Activated CD4-positive, alpha-beta T cell treated with anti-CD3 and anti-CD28 coated beads for 48 hours (primary cell): ENCODE data around the gene CACNA1B.
A peak's percentile ranks its signal among the peaks of the same experiment; 100 is the strongest.

Experiments
- DNase-seq: peaks from one replicate; pipeline ENCODE4 v3.0.0-alpha.2; 2020

CACNA1B gene

GRCh38 chr9:138044485-138045383 lies 167.2 kb downstream of the CACNA1B start:
- DNase-seq, result no peak

DNA sequence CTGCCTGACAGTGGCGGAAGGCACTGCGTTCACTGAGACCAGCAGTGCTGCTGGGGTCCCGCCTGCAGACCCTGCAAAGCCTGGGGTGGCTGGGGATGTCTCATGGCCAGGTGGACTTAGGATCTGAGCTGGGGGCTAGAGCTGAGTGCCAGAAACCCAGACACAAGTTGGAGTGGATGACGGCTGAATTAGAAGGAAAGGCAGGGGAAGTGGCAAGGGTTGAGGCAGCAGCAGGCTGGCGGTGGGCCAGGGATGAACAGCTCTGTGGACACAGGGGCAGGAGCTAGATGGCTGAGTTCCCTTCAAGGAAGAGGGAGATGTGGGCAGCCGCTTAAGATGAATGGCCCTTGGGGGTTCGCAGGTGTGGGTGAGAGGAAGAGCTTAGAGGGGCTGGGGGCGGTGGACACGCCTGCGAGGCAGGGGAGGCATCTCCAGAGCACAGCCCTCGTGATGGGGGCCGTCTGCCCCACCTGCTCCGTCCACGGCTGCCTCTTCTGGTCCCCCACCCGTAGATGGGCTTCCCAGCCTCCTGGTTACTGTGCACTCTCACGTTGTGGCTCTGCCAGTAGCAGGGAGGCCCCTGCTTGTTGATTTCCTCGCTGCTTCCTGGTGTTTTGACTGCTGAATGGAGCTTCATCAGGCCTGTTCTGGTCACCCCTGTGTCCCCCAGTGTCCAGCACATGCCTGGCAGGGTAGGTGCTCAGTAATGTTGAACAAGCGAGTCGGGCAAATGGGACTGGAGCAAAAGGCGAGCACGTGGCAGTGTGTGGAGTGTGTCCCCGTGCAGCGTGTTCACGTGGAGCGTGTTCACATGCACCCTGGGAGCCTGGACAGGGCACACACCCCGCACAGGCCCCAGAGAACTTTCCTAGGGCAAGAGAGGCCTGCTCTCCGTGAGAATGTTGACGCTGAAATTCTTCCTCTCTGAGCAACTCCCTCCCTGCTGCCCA lies 168.2 kb downstream of the CACNA1B start:
- no peak for DNase-seq

DNA sequence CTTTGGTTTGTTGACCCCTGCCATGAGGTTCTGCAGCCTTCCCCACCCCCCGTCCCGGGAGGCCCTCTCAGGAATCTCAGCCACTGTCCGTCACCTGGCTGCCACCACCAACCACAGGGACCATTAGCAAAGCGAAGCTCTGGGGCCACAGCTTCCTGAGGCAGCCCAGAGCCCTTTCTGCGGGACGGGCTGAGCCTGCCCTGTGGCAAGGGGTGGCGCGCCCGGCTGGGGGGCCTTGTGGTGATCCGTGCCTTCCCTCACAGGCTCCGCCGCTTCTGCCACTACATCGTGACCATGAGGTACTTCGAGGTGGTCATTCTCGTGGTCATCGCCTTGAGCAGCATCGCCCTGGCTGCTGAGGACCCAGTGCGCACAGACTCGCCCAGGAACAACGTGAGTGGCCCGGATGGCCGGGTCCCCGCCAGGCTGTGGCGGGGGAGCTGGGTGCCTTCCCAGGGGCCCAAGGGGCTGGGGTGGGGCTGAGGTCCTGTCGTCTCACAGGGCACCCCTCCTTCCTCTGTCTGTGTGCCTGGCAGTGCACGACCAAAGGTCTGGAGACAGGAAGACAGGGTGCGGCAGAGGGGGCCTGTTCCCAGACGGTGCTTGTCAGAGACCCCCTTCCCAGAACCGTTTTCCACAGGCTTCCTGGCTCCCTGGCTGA lies 169.2 kb downstream of the CACNA1B start:
- DNase-seq, result no peak

DNA sequence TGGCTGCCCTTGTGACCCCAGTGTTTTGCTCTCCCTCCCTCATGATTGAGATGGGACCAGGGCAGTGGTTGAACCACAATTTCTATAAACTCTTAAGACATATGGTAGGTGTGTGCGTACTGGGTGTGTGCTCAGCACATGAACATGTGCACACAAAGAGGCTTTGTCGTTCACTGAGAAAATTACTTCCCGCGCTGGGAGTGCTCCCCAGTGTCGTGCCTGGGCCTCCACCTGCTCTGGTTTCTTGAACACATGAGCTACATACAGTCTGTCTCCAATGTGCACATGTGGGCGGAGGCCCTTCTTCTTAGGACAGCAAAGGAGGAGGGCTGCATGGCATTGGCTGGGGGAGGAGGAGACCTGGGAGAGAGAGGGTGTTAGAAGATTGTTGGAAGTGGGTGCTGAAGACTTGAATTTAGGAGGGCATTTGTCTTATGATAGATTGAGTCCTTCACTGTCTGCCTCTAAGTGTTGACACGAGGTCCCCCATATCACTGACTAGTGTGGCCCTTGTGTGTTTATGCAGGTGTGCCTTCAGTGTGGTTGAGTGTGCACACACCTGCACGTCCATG lies 170.0 kb downstream of the CACNA1B start:
- no peak for DNase-seq

- no peak for DNase-seq
Measured at GRCh38 chr9:138048184-138048583, 170.6 kb downstream of the CACNA1B start.

GRCh38 chr9:138049085-138049778 lies 171.7 kb downstream of the CACNA1B start:
- no peak for DNase-seq

DNA sequence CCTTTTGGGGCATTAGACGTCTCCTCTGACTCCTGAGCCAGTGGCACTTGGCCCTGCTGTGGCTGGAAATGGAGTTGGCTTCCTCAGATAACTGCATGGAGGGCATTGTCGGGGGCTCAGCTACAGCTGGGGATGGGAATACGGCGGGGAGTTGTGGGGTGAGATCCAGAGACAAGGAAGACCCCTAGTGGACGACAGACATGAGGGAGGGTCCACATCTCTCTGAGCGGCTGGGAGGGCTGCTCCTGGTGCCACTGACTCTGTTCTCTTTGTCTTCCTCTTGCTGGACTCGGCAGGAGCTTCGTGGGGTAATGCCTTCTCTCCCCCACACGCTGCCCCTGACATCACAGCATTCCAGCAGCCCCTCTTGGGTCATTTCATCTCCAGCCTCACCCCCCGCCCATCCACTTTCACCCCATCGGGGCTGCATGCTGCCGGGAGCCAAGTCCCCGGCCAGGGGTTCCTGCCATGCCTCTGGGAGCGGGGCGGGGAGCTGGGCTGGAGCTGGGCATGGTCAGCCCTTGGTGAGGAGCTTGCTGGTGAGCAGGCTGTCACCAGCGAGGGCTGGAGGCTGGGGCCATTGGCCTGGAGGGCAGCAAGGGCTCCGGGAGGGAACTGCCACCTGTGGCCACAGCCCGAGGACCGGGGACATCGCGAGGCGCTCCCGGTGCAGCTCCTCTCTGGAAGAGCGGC lies 172.3 kb downstream of the CACNA1B start:
- DNase-seq, result no peak

DNA sequence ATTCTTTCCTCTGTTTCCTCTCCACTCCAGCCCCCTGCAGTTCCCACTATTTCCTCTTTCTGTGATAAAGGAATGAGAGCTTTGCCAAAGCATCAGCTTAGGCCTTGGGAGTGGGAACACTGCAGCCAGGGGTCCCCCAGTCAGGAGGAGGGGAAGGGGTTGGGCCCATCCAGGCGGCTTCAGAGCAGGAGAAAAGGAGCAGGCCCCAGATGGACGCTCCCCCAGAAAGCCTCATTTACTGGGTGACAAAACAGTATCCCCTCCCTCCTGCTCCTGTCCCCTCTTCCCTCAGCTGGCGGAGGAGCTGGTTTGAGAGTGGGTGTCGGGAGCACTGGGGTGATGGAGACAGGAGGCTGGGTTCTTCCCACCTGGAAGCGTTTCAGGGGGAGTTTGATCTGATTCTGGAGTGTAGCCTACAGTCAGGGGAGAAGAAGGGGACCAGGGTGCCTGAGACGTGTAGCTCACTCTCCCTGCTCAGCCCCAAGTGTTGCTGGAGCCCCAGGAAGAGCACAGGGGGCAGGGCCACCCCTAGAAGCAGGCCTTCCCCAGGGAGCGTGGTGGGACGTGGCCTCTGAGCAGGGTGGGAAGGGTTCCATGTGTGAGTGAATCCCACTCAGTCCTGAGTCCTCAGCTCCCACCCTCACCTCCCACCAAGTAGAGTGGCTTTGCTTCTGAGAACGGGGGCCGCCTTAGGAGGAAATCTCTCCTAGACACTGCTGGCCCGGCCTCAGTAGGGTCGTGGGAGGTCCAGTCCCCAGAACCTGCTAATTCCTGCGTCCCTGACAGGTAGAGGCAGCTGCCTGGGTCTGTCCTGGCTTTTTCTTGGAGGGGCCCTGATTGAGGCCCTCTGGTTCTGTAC lies 173.1 kb downstream of the CACNA1B start:
- no peak for DNase-seq

DNA sequence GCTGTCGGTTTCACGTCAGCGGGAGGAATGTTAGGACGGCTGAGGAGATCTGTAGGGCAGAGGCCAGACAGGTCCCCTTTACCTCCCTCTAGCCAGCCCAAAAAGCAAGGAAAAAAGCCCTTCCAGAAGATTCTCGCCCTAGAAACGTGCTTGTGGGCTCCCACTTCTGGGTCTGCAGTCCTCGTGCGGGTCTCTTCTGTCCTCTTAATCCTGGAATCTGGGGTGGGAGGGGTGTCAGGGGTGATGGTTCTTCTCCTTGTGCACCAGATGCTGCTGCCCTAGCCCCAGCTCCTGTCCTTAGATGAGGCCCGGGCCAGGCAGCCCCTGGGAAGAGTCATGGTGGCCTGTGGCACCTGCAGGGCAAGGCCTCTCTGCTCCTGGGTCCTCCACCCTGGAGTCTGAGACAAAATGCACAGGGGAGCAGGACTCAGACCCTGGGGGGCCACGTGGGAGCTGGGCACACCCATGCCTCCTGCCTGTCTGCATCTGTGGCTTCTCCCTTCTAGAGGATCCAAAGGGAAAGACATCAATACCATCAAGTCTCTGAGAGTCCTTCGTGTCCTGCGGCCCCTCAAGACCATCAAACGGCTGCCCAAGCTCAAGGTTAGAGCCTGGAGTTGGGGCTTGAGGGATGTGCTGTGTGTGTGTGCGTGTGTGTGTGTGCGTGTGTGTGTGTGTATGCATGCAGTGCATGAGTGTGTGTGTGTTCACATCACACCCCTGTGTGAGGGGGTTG lies 174.2 kb downstream of the CACNA1B start:
- no peak for DNase-seq

- DNase-seq, result no peak
Measured at GRCh38 chr9:138052322-138052615, 174.7 kb downstream of the CACNA1B start.

GRCh38 chr9:138052635-138053320 lies 175.2 kb downstream of the CACNA1B start:
- DNase-seq, result no peak

- DNase-seq, result peak; percentile 33
Measured at GRCh38 chr9:138053321-138053868, 175.8 kb downstream of the CACNA1B start.

DNA sequence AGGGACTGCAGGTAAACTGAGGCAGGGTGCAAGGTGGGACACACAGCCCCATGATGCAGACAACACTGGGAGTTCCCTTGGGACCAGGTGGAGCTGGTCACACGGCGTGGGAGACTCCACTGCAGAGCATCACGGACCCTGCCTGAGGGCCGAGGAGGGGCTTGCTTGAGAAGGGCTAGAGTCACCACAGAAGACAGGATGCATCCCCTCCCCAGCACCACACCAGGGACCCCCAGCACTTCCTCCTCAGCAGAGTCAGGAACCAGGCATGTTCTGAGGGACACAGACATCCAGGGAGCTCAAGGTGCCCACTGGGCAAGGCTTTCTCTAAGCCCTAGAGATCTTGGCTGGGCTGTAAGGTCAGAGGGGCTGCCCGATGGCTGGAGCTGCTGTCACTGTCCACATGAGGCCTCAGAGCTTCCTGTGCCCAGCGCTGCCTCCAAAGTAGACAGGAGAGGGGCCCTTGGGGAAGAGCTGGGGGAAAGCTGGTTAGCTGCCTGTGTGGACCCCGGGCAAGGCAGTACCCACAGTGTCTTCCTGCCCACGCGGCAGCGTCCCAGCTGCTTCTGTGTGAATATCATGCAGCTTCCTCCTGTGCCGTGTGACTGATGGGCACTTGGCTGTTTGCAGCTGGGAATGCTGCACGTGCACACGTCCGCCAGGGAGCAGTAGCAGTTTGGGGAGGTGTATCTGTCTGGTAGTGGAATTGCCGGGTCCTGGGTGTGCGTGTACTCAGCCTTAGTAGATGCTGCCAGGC lies 176.6 kb downstream of the CACNA1B start:
- no peak for DNase-seq

GRCh38 chr9:138057726-138058125 lies 180.1 kb downstream of the CACNA1B start:
- DNase-seq, result no peak

DNA sequence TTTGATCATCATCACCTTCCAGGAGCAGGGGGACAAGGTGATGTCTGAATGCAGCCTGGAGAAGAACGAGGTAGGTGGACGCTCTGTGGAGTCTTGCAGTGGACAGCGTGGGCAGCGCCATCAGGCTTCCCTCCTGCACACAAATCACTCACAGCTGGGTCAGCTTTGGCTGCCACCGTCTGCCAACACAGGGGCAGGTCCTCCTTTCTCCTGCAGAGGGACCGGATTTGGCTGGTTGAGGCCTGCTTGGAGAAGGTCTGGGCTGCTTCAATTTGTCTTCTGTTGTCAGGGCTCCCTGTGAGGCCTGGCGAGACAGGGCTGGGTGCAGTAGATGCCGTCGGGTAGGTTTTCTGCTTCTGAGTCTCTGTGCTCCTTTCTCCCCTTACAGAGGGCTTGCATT lies 180.6 kb downstream of the CACNA1B start:
- DNase-seq, result no peak

- no peak for DNase-seq
Measured at GRCh38 chr9:138059196-138059595, 181.6 kb downstream of the CACNA1B start.

GRCh38 chr9:138060365-138060764 lies 182.8 kb downstream of the CACNA1B start:
- no peak for DNase-seq

GRCh38 chr9:138060881-138061280 lies 183.3 kb downstream of the CACNA1B start:
- no peak for DNase-seq
